Left ventricle myocardium inferior (tissue), 1 donor: ENCODE data around the gene HIPK2. TPM values are rescaled to one million over a fixed set of nuclear protein-coding genes. Genes with fewer than 3 reads are reported as not detected.

Source experiments
- DNase-seq: peaks from one replicate; pipeline ENCODE4 v3.0.0-alpha.2; 2020
- H3K27ac ChIP-seq: fragments of 200-600 bp; replicated peaks from 2 replicates; pipeline ENCODE4 v1.8.0; 2021
- H3K27me3 ChIP-seq: fragments of 200-600 bp; 2 replicates; pipeline ENCODE4 v1.8.0; 2021; ENCODE audit warnings: low read depth
- H3K36me3 ChIP-seq: fragments of 200-600 bp; 2 replicates; pipeline ENCODE4 v1.8.0; 2021
- H3K4me1 ChIP-seq: fragments of 200-600 bp; 2 replicates; pipeline ENCODE4 v1.8.0; 2021
- H3K4me3 ChIP-seq: fragments of 200-600 bp; 2 replicates; pipeline ENCODE4 v1.8.0; 2021; ENCODE audit warnings: mild to moderate bottlenecking, moderate library complexity
- H3K9me3 ChIP-seq: fragments of 200-600 bp; replicated peaks from 2 replicates; pipeline ENCODE4 v1.8.0; 2021
- intact Hi-C: fragments of 100-400 bp; cut with micrococcal nuclease; formaldehyde crosslinking; loops from one replicate; pipeline ENCODE4 v1.11.0; 2022
- total RNA-seq: library from RNA; stranded (reverse); fragmentation: NEBNext Ultra II Directional; extraction: Animal tissue kit (Norgen Biotek cat#: 25700); gene quantifications from one replicate; pipeline ENCODE4 v1.2.1, GENCODE V29; 2021
- TF ChIP-seq, protein P1 (sequence below): fragments of 200-600 bp; IDR thresholded peaks from 2 replicates; pipeline ENCODE4 v1.8.0; 2021; ENCODE audit warnings: antibody characterized with exemption, mild to moderate bottlenecking, borderline replicate concordance
- donor health status: DM: no; HTN: yes; CAD: no; lungs with severe emphysema.

Gene HIPK2
- total RNA-seq, 1 donor from 2014 or later: 127 TPM

DNA sequence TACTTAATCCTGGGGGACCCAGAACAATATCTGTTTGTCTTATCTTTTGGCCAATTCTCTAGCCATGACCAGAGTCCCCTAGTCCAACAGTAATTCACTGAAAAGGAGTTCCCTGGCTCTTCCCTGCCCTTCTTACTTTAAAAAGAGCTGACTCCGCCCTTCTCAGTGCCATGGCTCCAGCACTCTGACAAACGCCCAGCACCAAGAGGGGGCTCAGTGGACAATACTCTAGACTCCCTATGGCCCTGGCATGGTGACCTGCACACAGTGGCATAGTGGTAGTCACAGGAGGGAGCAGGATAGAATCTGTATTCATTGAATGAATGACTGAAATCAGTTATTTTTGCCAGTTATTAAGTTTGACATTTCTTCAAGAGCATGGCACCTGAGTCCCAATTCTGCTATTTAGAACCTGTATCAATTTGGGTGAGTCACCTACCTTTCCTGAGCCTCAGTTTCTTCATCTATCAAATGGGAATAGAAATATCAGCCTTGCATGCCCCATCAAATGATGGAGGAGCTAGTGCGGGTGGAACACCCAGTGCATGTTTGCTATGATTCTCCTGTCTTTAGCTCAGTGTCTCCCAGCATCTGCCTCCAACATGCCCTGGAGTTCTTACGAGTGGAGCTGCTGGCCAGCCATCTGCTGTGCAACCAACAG, 184.9 kb downstream of the HIPK2 start:
- Histone ChIP-seq H3K36me3 (peaks cover 97% of the 10 kb centered on the region), H3K27ac (no peak overlapping the region), H3K4me3 (no peak overlapping the region), H3K27me3 (no peaks in the 10 kb centered on the region), H3K4me1 (peaks cover 8% of the 10 kb centered on the region), H3K9me3 (no peaks in the 10 kb centered on the region)
- intact Hi-C loops: no loop called here
- TF ChIP-seq, protein P1, sequence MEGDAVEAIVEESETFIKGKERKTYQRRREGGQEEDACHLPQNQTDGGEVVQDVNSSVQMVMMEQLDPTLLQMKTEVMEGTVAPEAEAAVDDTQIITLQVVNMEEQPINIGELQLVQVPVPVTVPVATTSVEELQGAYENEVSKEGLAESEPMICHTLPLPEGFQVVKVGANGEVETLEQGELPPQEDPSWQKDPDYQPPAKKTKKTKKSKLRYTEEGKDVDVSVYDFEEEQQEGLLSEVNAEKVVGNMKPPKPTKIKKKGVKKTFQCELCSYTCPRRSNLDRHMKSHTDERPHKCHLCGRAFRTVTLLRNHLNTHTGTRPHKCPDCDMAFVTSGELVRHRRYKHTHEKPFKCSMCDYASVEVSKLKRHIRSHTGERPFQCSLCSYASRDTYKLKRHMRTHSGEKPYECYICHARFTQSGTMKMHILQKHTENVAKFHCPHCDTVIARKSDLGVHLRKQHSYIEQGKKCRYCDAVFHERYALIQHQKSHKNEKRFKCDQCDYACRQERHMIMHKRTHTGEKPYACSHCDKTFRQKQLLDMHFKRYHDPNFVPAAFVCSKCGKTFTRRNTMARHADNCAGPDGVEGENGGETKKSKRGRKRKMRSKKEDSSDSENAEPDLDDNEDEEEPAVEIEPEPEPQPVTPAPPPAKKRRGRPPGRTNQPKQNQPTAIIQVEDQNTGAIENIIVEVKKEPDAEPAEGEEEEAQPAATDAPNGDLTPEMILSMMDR: no peak
- no peak for DNase-seq

DNA sequence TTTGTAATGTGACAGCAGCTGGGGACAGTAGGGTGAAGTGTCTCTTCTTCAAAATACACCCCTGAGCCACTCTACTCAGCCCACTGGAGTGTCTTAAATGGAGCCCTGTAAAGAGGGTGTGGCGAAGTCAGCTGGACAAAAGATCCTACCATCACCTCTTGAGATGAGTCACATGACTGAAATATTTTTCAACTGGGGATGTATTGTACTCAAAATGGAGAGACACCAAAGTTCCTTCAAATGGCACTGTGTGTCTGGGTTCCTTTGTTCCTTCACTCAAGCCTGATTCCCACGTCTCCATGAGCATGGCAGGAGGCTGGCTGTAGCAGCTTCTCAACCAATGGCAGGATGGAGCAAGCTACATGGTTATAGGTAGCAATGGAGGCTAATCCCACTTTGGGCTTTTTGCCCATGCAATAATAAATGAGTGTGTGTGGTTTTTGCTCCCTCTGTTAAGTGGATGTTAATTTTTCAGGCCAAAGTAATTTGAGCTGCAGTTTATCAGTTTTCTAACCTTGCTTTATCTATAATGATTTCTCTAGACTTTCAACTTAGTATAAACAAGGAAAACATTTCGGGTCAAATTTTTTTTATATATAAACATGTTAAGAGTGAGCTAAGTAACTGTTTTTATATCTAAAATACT, 186.1 kb downstream of the HIPK2 start:
- Histone ChIP-seq H3K4me3 (no peak overlapping the region), H3K9me3 (no peaks in the 10 kb centered on the region), H3K27me3 (no peaks in the 10 kb centered on the region), H3K36me3 (peaks cover 97% of the 10 kb centered on the region), H3K4me1 (peaks cover 8% of the 10 kb centered on the region), H3K27ac (no peak overlapping the region)
- intact Hi-C loops: no loop called here
- no peak for DNase-seq
- TF ChIP-seq, protein P1: no peak

- Histone ChIP-seq H3K4me1 (peaks cover 8% of the 10 kb centered on the region), H3K27ac (no peak overlapping the region), H3K4me3 (no peak overlapping the region), H3K27me3 (no peaks in the 10 kb centered on the region), H3K36me3 (peaks cover 97% of the 10 kb centered on the region), H3K9me3 (no peaks in the 10 kb centered on the region)
- DNase-seq: no peak
- TF ChIP-seq, protein P1: no peak
- intact Hi-C loops: no loop called here
Measured at GRCh38 chr7:139589474-139589873, 188.3 kb downstream of the HIPK2 start.

GRCh38 chr7:139588632-139589031, 189.2 kb downstream of the HIPK2 start:
- H3K27ac ChIP-seq: no peak overlapping the region
- no peaks in the 10 kb centered on the region for H3K9me3 ChIP-seq
- peaks cover 98% of the 10 kb centered on the region for H3K36me3 ChIP-seq
- H3K4me1 ChIP-seq: peaks cover 8% of the 10 kb centered on the region
- TF ChIP-seq, protein P1: no peak
- intact Hi-C loops: no loop called here
- DNase-seq: no peak
- H3K4me3 ChIP-seq: no peak overlapping the region
- no peaks in the 10 kb centered on the region for H3K27me3 ChIP-seq

DNA sequence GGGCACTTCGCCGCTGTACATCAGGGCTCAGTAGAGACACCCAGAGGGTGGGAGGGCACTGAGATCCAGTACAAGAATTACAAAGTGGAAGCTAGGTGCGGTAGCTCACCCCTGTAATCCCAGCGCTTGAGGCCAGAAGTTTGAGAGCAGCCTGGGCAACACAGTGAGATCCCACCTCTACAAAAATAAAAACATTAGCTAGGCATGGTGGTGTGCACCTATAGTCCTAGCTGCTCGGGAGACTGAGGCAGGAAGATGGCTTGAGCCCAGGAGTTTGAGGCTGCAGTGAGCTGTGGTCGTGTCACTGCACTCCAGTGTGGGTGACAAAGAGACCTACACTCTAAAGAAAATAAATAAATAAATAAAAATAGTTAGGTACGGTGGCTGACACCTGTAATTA, 190.3 kb downstream of the HIPK2 start:
- H3K27ac ChIP-seq: no peak overlapping the region
- H3K4me3 ChIP-seq: no peak overlapping the region
- H3K9me3 ChIP-seq: no peaks in the 10 kb centered on the region
- no peaks in the 10 kb centered on the region for H3K27me3 ChIP-seq
- TF ChIP-seq, protein P1: no peak
- H3K4me1 ChIP-seq: peaks cover 8% of the 10 kb centered on the region
- intact Hi-C loops: no loop called here
- peaks cover 98% of the 10 kb centered on the region for H3K36me3 ChIP-seq
- no peak for DNase-seq
